ENCODE results near the gene VPS26B.

GRCh38 chr11:134176284-134176683 lies 48.2 kb upstream of the VPS26B start:
- TF ChIP-seq CTCF (IDR thresholded peaks at IDR 0.05) (no peak), POLR2AphosphoS5 (IDR thresholded peaks at IDR 0.05) (no peak), EP300 (IDR thresholded peaks at IDR 0.05) (no peak), POLR2A (IDR thresholded peaks at IDR 0.05) (no peak)

Data from stomach (tissue), 4 donors.